GM10847 (cell line): ENCODE data around the gene SPI1.
A peak's percentile ranks its signal among the peaks of the same experiment; 100 is the strongest.

Experiments used
- POLR2A ChIP-seq: IDR thresholded peaks from 2 replicates; pipeline ENCODE4 v1.6.1; 2011; ENCODE audit not compliant: insufficient read length; ENCODE audit errors: extremely low read depth

SPI1 gene

GRCh38 chr11:47395223-47396048 is 17.1 kb upstream of the SPI1 start:
- no peak for TF ChIP-seq POLR2A

GRCh38 chr11:47394322-47395222 is 16.2 kb upstream of the SPI1 start:
- TF ChIP-seq POLR2A: peak; percentile 63

GRCh38 chr11:47394050-47394321 is 15.6 kb upstream of the SPI1 start:
- TF ChIP-seq POLR2A: no peak

GRCh38 chr11:47393163-47394049 is 15.1 kb upstream of the SPI1 start:
- no peak for TF ChIP-seq POLR2A

GRCh38 chr11:47392546-47393162 is 14.3 kb upstream of the SPI1 start:
- TF ChIP-seq POLR2A: no peak

GRCh38 chr11:47391711-47392432 is 13.5 kb upstream of the SPI1 start:
- no peak for TF ChIP-seq POLR2A

- no peak for TF ChIP-seq POLR2A
Observed at GRCh38 chr11:47391077-47391583, 12.8 kb upstream of the SPI1 start.

- TF ChIP-seq POLR2A: no peak
Observed at GRCh38 chr11:47390422-47390760, 12.0 kb upstream of the SPI1 start.

- no peak for TF ChIP-seq POLR2A
Observed at GRCh38 chr11:47389577-47390421, 11.5 kb upstream of the SPI1 start.

- TF ChIP-seq POLR2A: no peak
Observed at GRCh38 chr11:47388697-47389576, 10.6 kb upstream of the SPI1 start.

GRCh38 chr11:47387944-47388696 is 9.8 kb upstream of the SPI1 start:
- TF ChIP-seq POLR2A: no peak

- no peak for TF ChIP-seq POLR2A
Observed at GRCh38 chr11:47384498-47384897, 6.2 kb upstream of the SPI1 start.

GRCh38 chr11:47383071-47383470 is 4.7 kb upstream of the SPI1 start:
- no peak for TF ChIP-seq POLR2A
